BLaER1 (cell line): ENCODE results near the gene TMX1.

Source experiments
- H3K27ac ChIP-seq: shearing (Covaris generic); formaldehyde crosslinking; 2 replicates; pipeline ENCODE4 v1.8.1; 2022
- H3K27me3 ChIP-seq: shearing (Covaris generic); formaldehyde crosslinking; 2 replicates; pipeline ENCODE4 v1.8.1; 2022
- H3K36me3 ChIP-seq: shearing (Covaris generic); formaldehyde crosslinking; 2 replicates; pipeline ENCODE4 v1.8.1; 2022
- H3K4me1 ChIP-seq: shearing (Covaris generic); formaldehyde crosslinking; 2 replicates; pipeline ENCODE4 v1.8.1; 2022
- H3K4me2 ChIP-seq: shearing (Covaris generic); formaldehyde crosslinking; 2 replicates; pipeline ENCODE4 v1.8.1; 2022
- H3K4me3 ChIP-seq: shearing (Covaris generic); formaldehyde crosslinking; 2 replicates; pipeline ENCODE4 v1.8.1; 2022
- H3K9ac ChIP-seq: shearing (Covaris generic); formaldehyde crosslinking; 2 replicates; pipeline ENCODE4 v1.8.1; 2022
- H3K9me3 ChIP-seq: shearing (Covaris generic); formaldehyde crosslinking; 2 replicates; pipeline ENCODE4 v1.8.1; 2022
- H4K20me1 ChIP-seq: shearing (Covaris generic); formaldehyde crosslinking; 2 replicates; pipeline ENCODE4 v1.8.1; 2022
- Cebpa-rat ChIP-seq: shearing (Covaris generic); IDR thresholded peaks from 2 replicates; pipeline ENCODE4 v1.8.1; 2022

Gene TMX1

GRCh38 chr14:51291016-51291415 lies 51.0 kb downstream of the TMX1 start:
- H3K4me2 ChIP-seq = no peak overlapping the region
- no peak overlapping the region for H3K9ac ChIP-seq
- no peak overlapping the region for H3K4me3 ChIP-seq
- H3K27ac ChIP-seq = no peak overlapping the region
- no peaks in the 10 kb centered on the region for H3K27me3 ChIP-seq
- H3K36me3 ChIP-seq = no peaks in the 10 kb centered on the region
- H4K20me1 ChIP-seq = no peaks in the 10 kb centered on the region
- H3K9me3 ChIP-seq = no peaks in the 10 kb centered on the region
- no peak for TF ChIP-seq Cebpa-rat
- H3K4me1 ChIP-seq = no peaks in the 10 kb centered on the region

GRCh38 chr14:51293149-51293911 lies 53.3 kb downstream of the TMX1 start:
- no peak overlapping the region for H3K9ac ChIP-seq
- no peak for TF ChIP-seq Cebpa-rat

GRCh38 chr14:51293912-51294389 lies 53.9 kb downstream of the TMX1 start:
- Histone ChIP-seq H3K4me2 (no peak overlapping the region), H3K27me3 (no peaks in the 10 kb centered on the region), H3K4me3 (no peak overlapping the region), H3K36me3 (no peaks in the 10 kb centered on the region), H3K27ac (no peak overlapping the region), H3K9me3 (no peaks in the 10 kb centered on the region), H4K20me1 (no peaks in the 10 kb centered on the region), H3K4me1 (no peaks in the 10 kb centered on the region), H3K9ac (no peak overlapping the region)
- TF ChIP-seq Cebpa-rat = no peak

More at GRCh38 chr14:51293149-51293911, 53.3 kb downstream of the TMX1 start:
- no peaks in the 10 kb centered on the region for H3K4me1 ChIP-seq
- no peak overlapping the region for H3K27ac ChIP-seq
- no peaks in the 10 kb centered on the region for H3K9me3 ChIP-seq
- no peak overlapping the region for H3K4me3 ChIP-seq
- H4K20me1 ChIP-seq = no peaks in the 10 kb centered on the region
- no peaks in the 10 kb centered on the region for H3K36me3 ChIP-seq
- H3K27me3 ChIP-seq = no peaks in the 10 kb centered on the region
- no peak overlapping the region for H3K4me2 ChIP-seq

GRCh38 chr14:51294951-51295525 lies 55.0 kb downstream of the TMX1 start:
- Histone ChIP-seq H3K36me3 (no peaks in the 10 kb centered on the region), H3K9ac (no peak overlapping the region), H3K4me2 (no peak overlapping the region), H3K4me3 (no peak overlapping the region), H3K27me3 (no peaks in the 10 kb centered on the region), H3K4me1 (no peaks in the 10 kb centered on the region), H3K27ac (no peak overlapping the region), H3K9me3 (no peaks in the 10 kb centered on the region), H4K20me1 (no peaks in the 10 kb centered on the region)
- TF ChIP-seq Cebpa-rat = no peak

- no peak for TF ChIP-seq Cebpa-rat
- Histone ChIP-seq H3K9ac (no peak overlapping the region), H3K27ac (no peak overlapping the region), H3K4me2 (no peak overlapping the region), H3K9me3 (no peaks in the 10 kb centered on the region), H3K27me3 (no peaks in the 10 kb centered on the region), H3K36me3 (no peaks in the 10 kb centered on the region), H3K4me1 (no peaks in the 10 kb centered on the region), H3K4me3 (no peak overlapping the region), H4K20me1 (no peaks in the 10 kb centered on the region)
Measured at GRCh38 chr14:51295646-51296263, 55.7 kb downstream of the TMX1 start.

- Histone ChIP-seq H3K27ac (no peak overlapping the region), H3K27me3 (no peaks in the 10 kb centered on the region), H3K9ac (no peak overlapping the region), H3K4me3 (no peak overlapping the region), H3K9me3 (no peaks in the 10 kb centered on the region), H3K4me2 (no peak overlapping the region), H3K36me3 (no peaks in the 10 kb centered on the region), H4K20me1 (no peaks in the 10 kb centered on the region), H3K4me1 (no peaks in the 10 kb centered on the region)
- TF ChIP-seq Cebpa-rat = no peak
Measured at GRCh38 chr14:51297066-51297465, 57.0 kb downstream of the TMX1 start.

- no peak overlapping the region for H3K9ac ChIP-seq
- TF ChIP-seq Cebpa-rat = no peak
- H3K27ac ChIP-seq = no peak overlapping the region
- no peaks in the 10 kb centered on the region for H3K4me1 ChIP-seq
- no peaks in the 10 kb centered on the region for H3K27me3 ChIP-seq
- no peaks in the 10 kb centered on the region for H3K9me3 ChIP-seq
- no peak overlapping the region for H3K4me2 ChIP-seq
- H4K20me1 ChIP-seq = no peaks in the 10 kb centered on the region
- no peak overlapping the region for H3K4me3 ChIP-seq
- H3K36me3 ChIP-seq = no peaks in the 10 kb centered on the region
Measured at GRCh38 chr14:51298895-51299294, 58.8 kb downstream of the TMX1 start.

GRCh38 chr14:51302295-51303030 lies 62.4 kb downstream of the TMX1 start:
- Histone ChIP-seq H3K36me3 (no peaks in the 10 kb centered on the region), H3K27ac (no peak overlapping the region), H3K4me1 (no peaks in the 10 kb centered on the region), H3K9ac (no peak overlapping the region), H3K27me3 (no peaks in the 10 kb centered on the region), H3K9me3 (no peaks in the 10 kb centered on the region), H3K4me2 (no peak overlapping the region), H3K4me3 (no peak overlapping the region), H4K20me1 (no peaks in the 10 kb centered on the region)
- no peak for TF ChIP-seq Cebpa-rat

- no peaks in the 10 kb centered on the region for H3K9me3 ChIP-seq
- no peak overlapping the region for H3K9ac ChIP-seq
- H3K36me3 ChIP-seq = no peaks in the 10 kb centered on the region
- no peaks in the 10 kb centered on the region for H4K20me1 ChIP-seq
- H3K4me3 ChIP-seq = no peak overlapping the region
- H3K27ac ChIP-seq = no peak overlapping the region
- no peak overlapping the region for H3K4me2 ChIP-seq
- no peaks in the 10 kb centered on the region for H3K4me1 ChIP-seq
- no peak for TF ChIP-seq Cebpa-rat
- no peaks in the 10 kb centered on the region for H3K27me3 ChIP-seq
Measured at GRCh38 chr14:51304438-51304837, 64.4 kb downstream of the TMX1 start.

- TF ChIP-seq Cebpa-rat = no peak
- Histone ChIP-seq H3K27ac (no peak overlapping the region), H3K4me2 (no peak overlapping the region)
Measured at GRCh38 chr14:51304941-51305340, 64.9 kb downstream of the TMX1 start.

More at GRCh38 chr14:51304941-51305340, 64.9 kb downstream of the TMX1 start:
- H3K27me3 ChIP-seq = no peaks in the 10 kb centered on the region
- no peaks in the 10 kb centered on the region for H3K4me1 ChIP-seq
- no peak overlapping the region for H3K4me3 ChIP-seq
- no peaks in the 10 kb centered on the region for H3K36me3 ChIP-seq
- no peak overlapping the region for H3K9ac ChIP-seq
- no peaks in the 10 kb centered on the region for H3K9me3 ChIP-seq
- H4K20me1 ChIP-seq = no peaks in the 10 kb centered on the region
